SK-N-SH treated with all-trans-retinoic acid at 6 μM for 48 hours (cell line): Measurements from ENCODE around the gene IDI2.

Experiments
- ATAC-seq: fragments of 200-7000 bp; cut with Tn5 transposase; 3 replicates; pipeline ENCODE4 v1.9.1; 2020; ENCODE audit warnings: mild to moderate bottlenecking, moderate library complexity
- ARNTL ChIP-seq: fragments of 450-650 bp; formaldehyde crosslinking; IDR thresholded peaks from 2 replicates; pipeline ENCODE4 v1.5.0; 2020; ENCODE audit warnings: low read depth, mild to moderate bottlenecking, moderate library complexity, borderline replicate concordance
- BACH2 ChIP-seq: fragments of 250-450 bp; sonication (Bioruptor Pico); IDR thresholded peaks from 2 replicates; pipeline ENCODE4 v1.9.0; 2021; ENCODE audit warnings: mild to moderate bottlenecking, borderline replicate concordance
- CREB5 ChIP-seq: fragments of 250-450 bp; sonication (Bioruptor Pico); IDR thresholded peaks from 2 replicates; pipeline ENCODE4 v1.5.1; 2020; ENCODE audit warnings: low read depth, mild to moderate bottlenecking, moderate library complexity
- CSDC2 ChIP-seq: fragments of 250-450 bp; sonication (Bioruptor Pico); IDR thresholded peaks from 2 replicates; pipeline ENCODE4 v1.5.0; 2020; ENCODE audit warnings: mild to moderate bottlenecking, moderate library complexity
- CSRNP3 ChIP-seq: fragments of 250-450 bp; sonication (Bioruptor Pico); IDR thresholded peaks from 2 replicates; pipeline ENCODE4 v1.5.1; 2021; ENCODE audit warnings: mild to moderate bottlenecking, moderate library complexity
- ESRRG ChIP-seq: fragments of 250-450 bp; sonication (Bioruptor Pico); IDR thresholded peaks from 2 replicates; pipeline ENCODE4 v1.6.1; 2021; ENCODE audit warnings: mild to moderate bottlenecking
- GLIS3 ChIP-seq: fragments of 250-450 bp; sonication (Bioruptor Pico); IDR thresholded peaks from 2 replicates; pipeline ENCODE4 v1.5.0; 2020; ENCODE audit warnings: mild to moderate bottlenecking, moderate library complexity
- ISL1 ChIP-seq: fragments of 250-450 bp; sonication (Bioruptor Pico); IDR thresholded peaks from 2 replicates; pipeline ENCODE4 v2.1.2; 2022; ENCODE audit warnings: mild to moderate bottlenecking, moderate library complexity
- OSR1 ChIP-seq: fragments of 250-450 bp; sonication (Bioruptor Pico); IDR thresholded peaks from 2 replicates; pipeline ENCODE4 v1.8.0; 2022; ENCODE audit warnings: moderate library complexity, mild to moderate bottlenecking, inconsistent platforms
- PATZ1 ChIP-seq: fragments of 250-450 bp; sonication (Bioruptor Pico); IDR thresholded peaks from 2 replicates; pipeline ENCODE4 v1.8.0; 2020; ENCODE audit warnings: mild to moderate bottlenecking, moderate library complexity, borderline replicate concordance
- PPARA ChIP-seq: fragments of 250-450 bp; sonication (Bioruptor Pico); IDR thresholded peaks from 2 replicates; pipeline ENCODE4 v1.5.0; 2020; ENCODE audit warnings: mild to moderate bottlenecking, borderline replicate concordance
- RARB ChIP-seq: fragments of 250-450 bp; sonication (Bioruptor Pico); IDR thresholded peaks from 2 replicates; pipeline ENCODE4 v1.8.0; 2021; ENCODE audit warnings: mild to moderate bottlenecking, moderate library complexity
- SNAI2 ChIP-seq: fragments of 250-450 bp; sonication (Bioruptor Pico); IDR thresholded peaks from 2 replicates; pipeline ENCODE4 v1.5.0; 2020; ENCODE audit warnings: mild to moderate bottlenecking, moderate library complexity
- TCF4 ChIP-seq: fragments of 250-450 bp; sonication (Bioruptor Pico); IDR thresholded peaks from 2 replicates; pipeline ENCODE4 v1.8.0; 2021; ENCODE audit warnings: mild to moderate bottlenecking, moderate library complexity, borderline replicate concordance
- TOX ChIP-seq: fragments of 250-450 bp; sonication (Bioruptor Pico); IDR thresholded peaks from 2 replicates; pipeline ENCODE4 v1.8.0; 2021; ENCODE audit warnings: mild to moderate bottlenecking, moderate library complexity, borderline replicate concordance
- ZC3H10 ChIP-seq: fragments of 250-450 bp; sonication (Bioruptor Pico); IDR thresholded peaks from 2 replicates; pipeline ENCODE4 v1.5.1; 2021; ENCODE audit warnings: mild to moderate bottlenecking, moderate library complexity
- ZFP3 ChIP-seq: fragments of 250-450 bp; sonication (Bioruptor Pico); IDR thresholded peaks from 2 replicates; pipeline ENCODE4 v1.5.0; 2020; ENCODE audit warnings: mild to moderate bottlenecking, moderate library complexity
- ZFP30 ChIP-seq: fragments of 450-650 bp; formaldehyde crosslinking; IDR thresholded peaks from 2 replicates; pipeline ENCODE4 v1.5.0; 2022; ENCODE audit warnings: mild to moderate bottlenecking, moderate library complexity
- ZNF565 ChIP-seq: fragments of 450-650 bp; formaldehyde crosslinking; conservative IDR thresholded peaks from 2 replicates; pipeline ENCODE4 v1.5.0; 2020; ENCODE audit warnings: low read depth, mild to moderate bottlenecking, moderate library complexity
- ZNF8 ChIP-seq: fragments of 450-650 bp; formaldehyde crosslinking; IDR thresholded peaks from 2 replicates; pipeline ENCODE4 v1.5.0; 2020; ENCODE audit warnings: mild to moderate bottlenecking, moderate library complexity
- TF ChIP-seq, protein P1 (sequence below): fragments of 250-450 bp; sonication (Bioruptor Pico); IDR thresholded peaks from 2 replicates; pipeline ENCODE4 v1.8.0; 2021; ENCODE audit warnings: low read depth, mild to moderate bottlenecking, moderate library complexity, borderline replicate concordance
- TF ChIP-seq, protein P2 (sequence below): fragments of 250-450 bp; sonication (Bioruptor Pico); IDR thresholded peaks from 2 replicates; pipeline ENCODE4 v1.5.0; 2020; ENCODE audit warnings: mild to moderate bottlenecking, moderate library complexity

The IDI2 gene

GRCh38 chr10:1044964-1045363, 19.3 kb upstream of the IDI2 start:
- ATAC-seq = no peak
- no peak for TF ChIP-seq ZC3H10 (CRISPR knock-in tag)
- TF ChIP-seq PATZ1 (CRISPR knock-in tag) = no peak
- TF ChIP-seq SNAI2 = no peak
- no peak for TF ChIP-seq CSRNP3
- no peak for TF ChIP-seq RARB (CRISPR knock-in tag)
- TF ChIP-seq PPARA (CRISPR knock-in tag) = no peak
- TF ChIP-seq, all 23 proteins: peak for 0

- ATAC-seq = no peak
- TF ChIP-seq RARB (CRISPR knock-in tag) (no peak), ZC3H10 (CRISPR knock-in tag) (no peak), SNAI2 (no peak), BACH2 (no peak), ZNF8 (CRISPR knock-in tag) (no peak), CREB5 (CRISPR knock-in tag) (no peak), ZNF565 (no peak), ARNTL (CRISPR knock-in tag) (no peak), PPARA (CRISPR knock-in tag) (no peak), TOX (no peak), GLIS3 (CRISPR knock-in tag) (no peak), CSDC2 (CRISPR knock-in tag) (no peak), OSR1 (CRISPR knock-in tag) (no peak), CSRNP3 (no peak), ESRRG (no peak), TCF4 (no peak)
- TF ChIP-seq, protein P1, sequence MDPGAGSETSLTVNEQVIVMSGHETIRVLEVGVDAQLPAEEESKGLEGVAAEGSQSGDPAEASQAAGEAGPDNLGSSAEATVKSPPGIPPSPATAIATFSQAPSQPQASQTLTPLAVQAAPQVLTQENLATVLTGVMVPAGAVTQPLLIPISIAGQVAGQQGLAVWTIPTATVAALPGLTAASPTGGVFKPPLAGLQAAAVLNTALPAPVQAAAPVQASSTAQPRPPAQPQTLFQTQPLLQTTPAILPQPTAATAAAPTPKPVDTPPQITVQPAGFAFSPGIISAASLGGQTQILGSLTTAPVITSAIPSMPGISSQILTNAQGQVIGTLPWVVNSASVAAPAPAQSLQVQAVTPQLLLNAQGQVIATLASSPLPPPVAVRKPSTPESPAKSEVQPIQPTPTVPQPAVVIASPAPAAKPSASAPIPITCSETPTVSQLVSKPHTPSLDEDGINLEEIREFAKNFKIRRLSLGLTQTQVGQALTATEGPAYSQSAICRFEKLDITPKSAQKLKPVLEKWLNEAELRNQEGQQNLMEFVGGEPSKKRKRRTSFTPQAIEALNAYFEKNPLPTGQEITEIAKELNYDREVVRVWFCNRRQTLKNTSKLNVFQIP = no peak
- TF ChIP-seq, protein P2, sequence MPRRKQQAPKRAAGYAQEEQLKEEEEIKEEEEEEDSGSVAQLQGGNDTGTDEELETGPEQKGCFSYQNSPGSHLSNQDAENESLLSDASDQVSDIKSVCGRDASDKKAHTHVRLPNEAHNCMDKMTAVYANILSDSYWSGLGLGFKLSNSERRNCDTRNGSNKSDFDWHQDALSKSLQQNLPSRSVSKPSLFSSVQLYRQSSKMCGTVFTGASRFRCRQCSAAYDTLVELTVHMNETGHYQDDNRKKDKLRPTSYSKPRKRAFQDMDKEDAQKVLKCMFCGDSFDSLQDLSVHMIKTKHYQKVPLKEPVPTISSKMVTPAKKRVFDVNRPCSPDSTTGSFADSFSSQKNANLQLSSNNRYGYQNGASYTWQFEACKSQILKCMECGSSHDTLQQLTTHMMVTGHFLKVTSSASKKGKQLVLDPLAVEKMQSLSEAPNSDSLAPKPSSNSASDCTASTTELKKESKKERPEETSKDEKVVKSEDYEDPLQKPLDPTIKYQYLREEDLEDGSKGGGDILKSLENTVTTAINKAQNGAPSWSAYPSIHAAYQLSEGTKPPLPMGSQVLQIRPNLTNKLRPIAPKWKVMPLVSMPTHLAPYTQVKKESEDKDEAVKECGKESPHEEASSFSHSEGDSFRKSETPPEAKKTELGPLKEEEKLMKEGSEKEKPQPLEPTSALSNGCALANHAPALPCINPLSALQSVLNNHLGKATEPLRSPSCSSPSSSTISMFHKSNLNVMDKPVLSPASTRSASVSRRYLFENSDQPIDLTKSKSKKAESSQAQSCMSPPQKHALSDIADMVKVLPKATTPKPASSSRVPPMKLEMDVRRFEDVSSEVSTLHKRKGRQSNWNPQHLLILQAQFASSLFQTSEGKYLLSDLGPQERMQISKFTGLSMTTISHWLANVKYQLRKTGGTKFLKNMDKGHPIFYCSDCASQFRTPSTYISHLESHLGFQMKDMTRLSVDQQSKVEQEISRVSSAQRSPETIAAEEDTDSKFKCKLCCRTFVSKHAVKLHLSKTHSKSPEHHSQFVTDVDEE (CRISPR knock-in tag) = no peak
- TF ChIP-seq, all 23 proteins: peak for 0
These were observed 18.5 kb upstream of the IDI2 start for GRCh38 chr10:1044146-1044545.

GRCh38 chr10:1043532-1043995, 17.9 kb upstream of the IDI2 start:
- ATAC-seq = no peak
- TF ChIP-seq BACH2 (no peak), ZNF565 (no peak), GLIS3 (CRISPR knock-in tag) (no peak), OSR1 (CRISPR knock-in tag) (no peak), ZFP3 (CRISPR knock-in tag) (no peak), ARNTL (CRISPR knock-in tag) (no peak), TCF4 (no peak), ISL1 (CRISPR knock-in tag) (no peak), CREB5 (CRISPR knock-in tag) (no peak), ZFP30 (CRISPR knock-in tag) (no peak), ESRRG (no peak)
- TF ChIP-seq, protein P2 (CRISPR knock-in tag) = no peak
